NCI-H128 (cell line): ENCODE results near the gene LRRC49.
"Not testable (repeated sequence)": the region's sequence is repeated elsewhere in the genome, so short reads cannot be mapped to it uniquely, and the experiment has no call there.

Experiments
- DNase-seq: peaks from one replicate; lab custom pipeline; 2025; ENCODE audit not compliant: unreplicated experiment; lab: John Stamatoyannopoulos, UW

The LRRC49 gene

GRCh38 chr15:70920981-70921696 lies 28.5 kb downstream of the LRRC49 start:
- DNase-seq: no peak

- DNase-seq: no peak
These were observed 29.5 kb downstream of the LRRC49 start for GRCh38 chr15:70922119-70922518.

DNA sequence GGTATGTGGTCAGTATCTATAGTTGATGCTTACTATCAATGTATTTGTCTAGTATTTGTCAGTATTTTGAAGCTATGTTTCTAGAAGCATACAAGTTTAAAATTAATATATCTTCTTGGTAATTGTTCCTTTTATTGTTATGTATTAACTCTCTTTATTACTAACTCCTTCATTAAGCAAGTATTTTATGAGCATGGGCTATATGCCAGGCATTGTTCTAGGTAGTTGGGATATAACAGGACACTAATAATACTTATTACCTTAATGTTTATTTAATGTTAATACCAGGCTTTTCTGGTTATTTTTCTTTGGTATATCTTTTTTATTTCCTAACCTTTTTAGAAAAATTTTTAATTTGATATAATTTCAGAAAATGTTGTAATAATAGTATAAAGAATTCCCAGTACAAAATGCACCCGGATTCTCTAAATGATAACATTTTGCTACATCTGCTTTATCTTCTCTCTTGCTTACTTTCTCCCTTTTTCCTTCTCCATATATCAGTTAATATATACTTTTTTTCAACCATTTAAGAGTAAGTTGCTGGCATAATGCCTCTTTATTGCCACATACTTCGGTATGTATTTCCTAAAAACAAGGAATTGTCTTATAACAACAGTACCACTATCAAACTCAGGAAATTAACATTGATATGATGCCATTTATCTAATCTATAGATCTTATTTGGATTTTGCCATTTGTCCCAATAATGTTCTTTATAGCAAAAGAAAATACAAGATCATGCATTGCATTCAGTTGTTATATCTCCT lies 30.9 kb downstream of the LRRC49 start:
- DNase-seq: no peak

DNA sequence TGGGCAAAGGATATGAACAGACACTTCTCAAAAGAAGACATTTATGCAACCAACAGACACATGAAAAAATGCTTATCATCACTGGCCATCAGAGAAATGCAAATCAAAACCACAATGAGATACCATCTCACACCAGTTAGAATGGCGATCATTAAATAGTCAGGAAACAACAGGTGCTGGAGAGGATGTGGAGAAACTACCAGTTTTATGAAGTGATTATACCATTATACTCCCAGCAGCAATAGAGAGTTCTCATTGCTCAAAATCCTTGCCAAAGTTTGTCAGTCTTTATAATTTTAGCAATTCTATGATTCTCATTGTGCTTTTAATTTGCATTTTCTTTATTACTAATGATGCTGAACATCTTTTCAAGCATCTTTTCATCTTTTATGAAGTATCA lies 34.3 kb downstream of the LRRC49 start:
- DNase-seq: not testable (repeated sequence)

DNA sequence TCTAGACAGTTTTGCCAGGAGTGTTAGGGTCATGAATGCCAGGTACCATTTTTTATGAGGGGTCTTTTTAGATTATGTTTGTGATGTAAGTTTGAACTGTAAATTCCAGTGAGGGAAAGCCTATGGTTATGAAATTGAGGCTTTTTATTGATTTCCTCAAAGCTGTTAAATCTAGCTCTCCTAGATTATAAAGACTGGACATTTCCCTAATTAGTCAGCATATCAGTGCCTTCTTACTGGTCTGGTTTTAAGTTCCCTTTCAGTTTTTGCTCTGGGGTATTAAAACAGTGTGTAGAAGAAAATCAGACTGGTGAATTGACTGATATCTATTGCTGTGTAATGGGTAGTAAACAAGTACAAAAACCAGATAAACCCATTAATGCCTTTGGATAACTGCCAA lies 39.2 kb downstream of the LRRC49 start:
- DNase-seq: no peak

DNA sequence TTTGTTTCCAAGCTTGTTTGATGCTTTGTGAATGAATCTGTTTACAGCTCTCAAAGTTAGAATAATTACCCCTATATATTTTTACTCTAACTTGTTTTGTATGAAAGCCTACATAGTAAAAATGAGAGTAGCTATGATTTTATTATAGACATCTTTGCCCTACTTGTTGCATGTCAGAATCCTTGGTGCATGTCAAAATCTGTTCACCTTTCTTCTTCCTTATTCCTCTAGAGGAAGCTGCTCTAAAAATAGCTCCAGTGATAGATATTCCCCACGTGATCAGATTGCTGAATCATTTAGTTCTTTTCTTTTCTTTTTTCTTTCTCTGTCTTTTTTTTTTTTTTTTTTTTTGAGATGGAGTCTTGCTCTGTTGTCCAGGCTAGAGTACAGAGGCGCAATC lies 39.8 kb downstream of the LRRC49 start:
- DNase-seq: no peak

DNA sequence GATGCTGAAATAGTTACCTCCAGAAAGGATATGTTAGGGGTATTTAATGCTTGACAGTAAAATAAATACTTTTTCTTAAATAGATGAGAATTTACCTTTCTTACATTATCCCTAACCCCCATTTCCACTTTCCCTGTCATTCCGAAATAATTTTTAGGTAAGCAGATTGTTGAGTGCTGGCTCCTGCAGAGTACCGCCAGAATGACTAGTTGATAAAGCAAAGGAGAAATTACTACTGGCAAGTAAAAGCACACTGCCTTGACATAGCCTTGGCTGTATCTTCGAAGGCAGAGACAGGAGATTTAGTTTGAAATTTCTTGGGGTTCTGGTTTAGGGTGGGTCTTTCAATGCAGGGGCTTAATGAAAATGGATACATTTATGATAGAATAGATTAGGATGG lies 40.8 kb downstream of the LRRC49 start:
- no peak for DNase-seq

DNA sequence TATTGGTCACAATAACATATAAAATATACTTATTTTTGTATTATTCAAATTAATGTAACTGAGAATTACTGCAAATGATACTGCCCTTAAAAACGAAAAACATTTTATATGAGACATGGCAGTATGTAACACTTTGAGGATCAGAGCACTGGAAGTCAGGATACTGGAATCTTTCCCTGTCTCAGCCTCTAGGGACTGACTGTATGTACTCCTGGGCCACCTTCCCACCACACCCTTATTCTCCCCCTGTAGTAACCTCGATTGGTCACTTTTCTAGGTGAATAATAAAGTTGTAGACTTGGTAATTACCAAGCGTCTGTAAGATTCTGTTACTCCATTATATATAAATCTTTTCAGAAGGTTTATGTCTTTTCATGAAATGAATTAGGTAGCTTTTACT lies 43.0 kb downstream of the LRRC49 start:
- no peak for DNase-seq

- DNase-seq: peak; percentile 39
These were observed 43.7 kb downstream of the LRRC49 start for GRCh38 chr15:70936326-70936725.

GRCh38 chr15:70943285-70943684 lies 50.7 kb downstream of the LRRC49 start:
- DNase-seq: not testable (repeated sequence)

DNA sequence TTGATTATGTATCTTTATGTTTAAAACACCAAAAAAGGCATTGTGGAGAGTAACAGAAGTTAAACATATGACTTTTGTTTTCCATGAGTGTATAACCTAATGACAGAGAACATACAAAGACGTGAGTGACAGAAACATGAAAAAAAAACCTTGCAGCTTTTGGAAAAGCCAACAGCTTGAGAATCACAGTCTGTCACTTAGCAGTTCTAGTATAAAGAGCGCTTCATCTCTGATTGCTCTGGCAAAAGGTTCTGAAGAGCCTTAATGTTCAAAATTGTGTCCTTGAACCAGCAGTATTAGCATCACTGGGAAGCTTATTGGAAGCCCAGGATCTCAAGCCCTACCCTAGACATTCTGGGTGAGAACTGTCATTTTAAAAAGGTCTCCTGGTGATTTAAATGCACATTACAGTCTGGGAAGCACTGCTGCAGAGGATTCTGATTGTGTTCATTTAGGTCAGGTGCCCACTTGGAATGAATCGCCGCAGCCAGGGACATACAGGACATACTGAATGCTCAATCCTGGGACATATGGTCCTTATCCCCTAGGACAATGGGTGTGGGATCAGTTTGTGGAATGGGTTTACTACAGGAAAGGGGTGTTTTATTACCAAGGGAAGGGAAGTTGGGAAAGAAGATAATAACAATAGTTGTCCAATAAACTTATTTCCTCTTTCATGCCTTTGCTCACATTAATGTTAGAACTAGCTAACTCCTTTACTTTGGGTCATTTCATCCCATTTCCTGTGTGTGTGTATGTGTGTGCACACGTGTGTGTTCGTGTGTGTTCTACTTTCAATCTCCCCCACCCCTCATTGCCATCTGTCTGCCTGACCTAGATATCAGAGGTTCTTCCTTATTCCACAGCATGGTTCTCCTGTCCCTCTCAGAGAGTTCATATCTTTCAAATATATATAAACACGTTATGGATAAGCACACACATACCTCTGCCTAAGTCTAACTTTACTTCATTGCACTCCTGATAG lies 55.0 kb downstream of the LRRC49 start:
- no peak for DNase-seq

DNA sequence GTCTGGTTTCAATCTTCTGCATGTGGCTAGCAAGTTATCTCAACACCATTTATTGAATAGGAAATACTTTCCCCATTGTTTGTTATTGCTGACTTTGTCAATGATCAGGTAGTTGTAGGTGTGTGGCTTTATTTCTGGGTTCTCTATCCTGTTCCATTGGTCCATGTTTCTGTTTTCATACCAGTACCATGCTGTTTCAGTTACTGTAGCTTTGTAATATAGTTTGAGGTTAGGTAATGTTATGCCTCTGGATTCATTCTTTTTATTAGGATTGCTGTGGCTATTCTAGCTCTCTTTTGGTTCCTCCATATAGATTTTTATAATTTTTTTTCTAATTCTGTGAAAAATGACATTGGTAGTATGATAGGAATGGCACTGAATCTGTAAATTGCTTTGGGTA lies 58.3 kb downstream of the LRRC49 start:
- no peak for DNase-seq

DNA sequence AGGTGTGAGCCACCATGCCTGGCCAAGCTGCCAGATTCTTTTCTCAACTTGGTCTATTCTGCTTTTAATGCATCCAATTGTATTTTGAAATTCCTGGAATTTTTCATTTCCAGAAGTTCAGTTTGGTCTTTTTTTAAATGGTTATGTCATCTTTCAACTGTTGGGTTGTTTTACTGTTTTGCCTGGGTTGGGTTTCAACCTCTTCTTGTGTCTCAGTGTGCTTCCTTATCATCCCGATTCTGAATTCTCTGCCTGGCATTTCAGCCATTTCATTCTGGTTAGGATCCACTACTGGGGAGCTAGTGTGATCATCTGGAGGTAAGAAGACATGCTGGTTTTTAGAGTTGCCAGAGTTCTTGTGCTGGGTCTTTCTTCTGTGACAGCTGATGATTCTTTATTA lies 61.5 kb downstream of the LRRC49 start:
- no peak for DNase-seq

GRCh38 chr15:70954733-70955132 lies 62.1 kb downstream of the LRRC49 start:
- no peak for DNase-seq

- DNase-seq: no peak
These were observed 62.5 kb downstream of the LRRC49 start for GRCh38 chr15:70955151-70955550.

DNA sequence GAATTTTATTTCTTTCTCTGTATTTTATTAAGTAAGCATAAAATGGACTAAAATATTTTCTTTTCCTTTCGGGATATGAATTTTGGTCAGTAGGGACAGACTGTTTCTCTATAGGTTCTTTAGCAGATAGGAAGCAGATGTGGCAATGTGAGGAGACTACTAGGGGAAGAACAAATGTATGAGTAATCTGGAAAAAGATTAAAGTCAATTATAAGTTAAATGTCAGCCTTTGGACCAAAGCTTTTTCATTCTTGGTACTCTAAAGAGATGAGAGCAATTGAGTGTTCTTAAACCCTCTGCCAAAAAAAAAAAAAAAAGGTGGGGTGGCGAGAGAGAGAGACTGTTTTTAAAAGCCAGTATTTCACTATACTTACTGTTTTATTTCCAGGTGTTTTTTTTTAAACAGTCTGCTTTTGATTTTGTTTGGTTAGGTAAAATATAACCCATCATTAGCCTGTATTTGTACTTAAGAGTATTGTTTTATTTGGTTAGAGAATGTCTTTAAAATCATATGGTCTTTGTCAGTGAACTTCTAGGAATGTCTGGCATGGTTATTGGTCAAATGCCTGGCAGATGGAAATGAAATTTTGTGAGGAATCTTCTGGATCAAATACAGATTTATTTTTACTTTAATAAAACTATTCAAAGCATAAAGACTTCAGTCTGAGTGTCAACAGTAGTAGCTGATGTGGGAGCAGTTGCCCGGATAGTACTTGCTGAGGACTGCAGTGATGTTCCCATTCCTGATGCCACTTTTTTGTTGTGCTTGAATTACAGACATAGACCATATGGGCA lies 63.8 kb downstream of the LRRC49 start:
- no peak for DNase-seq

DNA sequence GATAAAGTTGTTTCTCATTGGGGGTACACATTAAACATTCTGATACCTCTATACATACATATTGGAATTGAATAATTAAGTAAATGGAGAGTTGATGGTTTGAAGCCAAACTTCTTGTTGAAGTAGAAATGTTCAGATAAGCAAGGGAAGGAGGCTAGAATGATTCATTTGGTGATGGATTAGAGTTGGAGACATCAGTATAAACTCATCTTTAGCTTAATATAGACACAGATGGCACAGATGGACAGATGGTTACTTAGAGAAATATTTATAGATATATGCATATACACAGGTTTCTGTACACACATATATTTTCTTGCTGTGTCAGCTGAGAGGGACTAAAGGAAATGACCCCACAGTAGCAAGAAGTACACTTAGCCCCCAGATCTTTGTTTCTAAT lies 69.5 kb downstream of the LRRC49 start:
- DNase-seq: no peak

- no peak for DNase-seq
These were observed 70.6 kb downstream of the LRRC49 start for GRCh38 chr15:70963199-70963598.

GRCh38 chr15:70964058-70964457 lies 71.4 kb downstream of the LRRC49 start:
- no peak for DNase-seq

GRCh38 chr15:70964686-70965085 lies 72.1 kb downstream of the LRRC49 start:
- DNase-seq: no peak

DNA sequence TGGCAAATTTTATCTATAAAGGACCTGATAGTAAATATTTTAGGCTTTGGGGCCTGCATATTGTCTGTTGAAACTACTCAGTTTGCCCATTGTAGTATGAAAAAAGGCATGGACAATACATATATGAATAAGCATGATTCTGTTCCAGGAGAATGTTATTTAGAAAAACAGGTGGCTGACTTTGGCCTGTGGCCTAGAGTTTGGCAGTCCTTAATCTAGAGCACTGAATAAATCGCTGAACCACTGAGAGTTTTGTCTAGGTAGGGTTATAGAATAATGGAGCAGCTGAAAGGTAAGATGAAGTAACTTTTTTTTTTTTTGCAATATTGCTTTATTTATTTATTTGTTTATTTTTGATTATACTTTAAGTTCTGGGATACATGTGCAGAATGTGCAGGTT lies 75.0 kb downstream of the LRRC49 start:
- no peak for DNase-seq
